ENCODE measurements around the gene CD59. TPM values are rescaled to one million over a fixed set of nuclear protein-coding genes. Genes with fewer than 3 reads are reported as not detected.

Gene CD59
- total RNA-seq, 2 donors from 2014 or later = 368 to 529 TPM

- Histone ChIP-seq H3K4me3 (no peak overlapping the region), H3K9me3 (no peaks in the 10 kb centered on the region), H3K36me3 (no peaks in the 10 kb centered on the region), H3K27ac (no peak overlapping the region), H3K27me3 (replicated peaks; ENCODE audit: insufficient read depth) (no peaks in the 10 kb centered on the region), H3K4me1 (ENCODE audit: control insufficient read depth in 1 of 2, low read depth in 2 of 2) (peaks cover 13 to 53% of the 10 kb centered on the region in 2 donors)
- TF ChIP-seq, protein P1, sequence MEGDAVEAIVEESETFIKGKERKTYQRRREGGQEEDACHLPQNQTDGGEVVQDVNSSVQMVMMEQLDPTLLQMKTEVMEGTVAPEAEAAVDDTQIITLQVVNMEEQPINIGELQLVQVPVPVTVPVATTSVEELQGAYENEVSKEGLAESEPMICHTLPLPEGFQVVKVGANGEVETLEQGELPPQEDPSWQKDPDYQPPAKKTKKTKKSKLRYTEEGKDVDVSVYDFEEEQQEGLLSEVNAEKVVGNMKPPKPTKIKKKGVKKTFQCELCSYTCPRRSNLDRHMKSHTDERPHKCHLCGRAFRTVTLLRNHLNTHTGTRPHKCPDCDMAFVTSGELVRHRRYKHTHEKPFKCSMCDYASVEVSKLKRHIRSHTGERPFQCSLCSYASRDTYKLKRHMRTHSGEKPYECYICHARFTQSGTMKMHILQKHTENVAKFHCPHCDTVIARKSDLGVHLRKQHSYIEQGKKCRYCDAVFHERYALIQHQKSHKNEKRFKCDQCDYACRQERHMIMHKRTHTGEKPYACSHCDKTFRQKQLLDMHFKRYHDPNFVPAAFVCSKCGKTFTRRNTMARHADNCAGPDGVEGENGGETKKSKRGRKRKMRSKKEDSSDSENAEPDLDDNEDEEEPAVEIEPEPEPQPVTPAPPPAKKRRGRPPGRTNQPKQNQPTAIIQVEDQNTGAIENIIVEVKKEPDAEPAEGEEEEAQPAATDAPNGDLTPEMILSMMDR (IDR thresholded peaks at IDR 0.05) = no peak
- ATAC-seq (ENCODE audit: insufficient number of reproducible peaks, low FRiP score, low read depth) (no peak), DNase-seq (ENCODE audit: low spot score) (no peak)
Measured at GRCh38 chr11:33775832-33776470, 39.7 kb upstream of the CD59 start.

DNA sequence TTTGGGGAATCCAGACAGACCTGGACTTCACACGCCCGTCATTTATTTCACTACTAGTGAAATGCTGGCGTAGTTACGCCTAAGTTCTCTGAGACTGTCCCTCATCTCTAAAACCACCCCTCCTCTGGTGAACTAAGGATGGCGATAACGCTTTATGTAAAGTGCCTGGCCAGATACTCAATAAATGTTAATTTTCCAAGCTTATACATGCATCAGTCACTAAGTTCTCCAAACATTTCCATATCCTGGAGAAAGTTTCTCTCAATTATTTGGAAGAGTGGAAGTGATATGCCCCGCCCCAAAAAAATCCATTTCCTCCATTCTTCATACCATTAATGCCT, 39.2 kb upstream of the CD59 start:
- no peak for DNase-seq (ENCODE audit: low spot score)
- Histone ChIP-seq H3K4me3 (peak overlapping the region; percentile 92), H3K36me3 (no peaks in the 10 kb centered on the region), H3K4me1 (ENCODE audit: control insufficient read depth in 1 of 2, low read depth in 2 of 2) (peaks cover 13 to 50% of the 10 kb centered on the region in 2 donors), H3K9me3 (no peaks in the 10 kb centered on the region), H3K27ac (no peak overlapping the region), H3K27me3 (replicated peaks; ENCODE audit: insufficient read depth) (no peaks in the 10 kb centered on the region)
- no peak for ATAC-seq (ENCODE audit: insufficient number of reproducible peaks, low FRiP score, low read depth)
- TF ChIP-seq, protein P1 (IDR thresholded peaks at IDR 0.05) = no peak

DNA sequence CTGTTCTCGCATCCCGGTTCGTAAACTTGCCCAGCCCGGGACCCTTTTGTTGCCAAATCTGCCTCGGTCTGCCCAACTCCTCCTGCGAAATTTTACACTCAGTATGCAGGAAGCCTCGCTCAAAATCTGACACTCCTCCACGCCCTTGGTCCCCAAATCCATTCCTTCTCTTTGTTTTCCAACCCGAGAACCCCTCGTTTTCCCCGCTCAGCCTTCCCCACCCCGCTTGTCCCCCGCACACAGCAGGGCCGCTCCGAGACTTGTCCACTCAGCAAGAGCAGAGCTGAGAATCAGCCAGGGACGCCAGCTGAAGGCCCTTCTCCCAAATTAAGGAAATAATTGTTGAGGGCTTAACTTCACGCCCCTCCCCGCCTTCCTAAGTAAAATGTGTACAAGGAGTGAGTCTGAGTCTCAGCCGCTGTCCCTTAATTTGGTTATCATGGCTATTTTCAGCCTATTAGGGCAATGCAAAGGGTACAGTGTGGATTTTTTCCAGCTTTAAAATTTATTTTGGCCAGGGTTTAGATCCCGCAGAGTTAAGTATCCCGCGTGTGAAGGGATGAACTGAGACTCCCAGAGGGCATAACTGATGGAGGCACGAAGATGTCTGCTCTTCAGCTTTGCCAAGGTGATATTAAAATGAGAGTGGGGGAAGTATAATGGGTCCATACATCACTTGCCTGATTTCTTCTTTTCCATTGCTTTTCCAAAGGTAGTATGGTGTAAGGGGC, 38.7 kb upstream of the CD59 start:
- TF ChIP-seq, protein P1 (IDR thresholded peaks at IDR 0.05) = no peak
- no peaks in the 10 kb centered on the region for H3K9me3 ChIP-seq
- ATAC-seq (ENCODE audit: insufficient number of reproducible peaks, low FRiP score, low read depth) (no peak), DNase-seq (ENCODE audit: low spot score) (no peak)
- H3K36me3 ChIP-seq = no peaks in the 10 kb centered on the region
- peak overlapping the region; percentile 92 for H3K4me3 ChIP-seq
- no peaks in the 10 kb centered on the region for H3K27me3 ChIP-seq (replicated peaks; ENCODE audit: insufficient read depth)
- peaks cover 13 to 44% of the 10 kb centered on the region in 2 donors for H3K4me1 ChIP-seq (ENCODE audit: control insufficient read depth in 1 of 2, low read depth in 2 of 2)
- peak overlapping the region; percentile 64 to 70 for H3K27ac ChIP-seq

- Histone ChIP-seq H3K27me3 (replicated peaks; ENCODE audit: insufficient read depth) (no peaks in the 10 kb centered on the region), H3K4me3 (peak within 1 kb of the TSS; percentile 92), H3K27ac (peak within 1 kb of the TSS; percentile 71 to 76), H3K9me3 (no peaks in the 10 kb centered on the region), H3K4me1 (ENCODE audit: control insufficient read depth in 1 of 2, low read depth in 2 of 2) (peaks cover 13 to 40% of the 10 kb centered on the region in 2 donors), H3K36me3 (no peaks in the 10 kb centered on the region)
- TF ChIP-seq, protein P1 (IDR thresholded peaks at IDR 0.05) = no peak
- ATAC-seq (ENCODE audit: insufficient number of reproducible peaks, low FRiP score, low read depth) = peak; percentile 64
- peak; percentile 52 for DNase-seq (ENCODE audit: low spot score)
Measured at GRCh38 chr11:33773987-33774735, 37.9 kb upstream of the CD59 start, which contains the start of gene FBXO3. Gene FBXO3 (minus strand): TSS chr11:33774520. CDS start chr11:33774497, 23 bp downstream.
